ENCODE results near the gene SLC37A1.
"Not testable (repeated sequence)": the region's sequence is repeated elsewhere in the genome, so short reads cannot be mapped to it uniquely, and the experiment has no call there.

Gene SLC37A1

DNA sequence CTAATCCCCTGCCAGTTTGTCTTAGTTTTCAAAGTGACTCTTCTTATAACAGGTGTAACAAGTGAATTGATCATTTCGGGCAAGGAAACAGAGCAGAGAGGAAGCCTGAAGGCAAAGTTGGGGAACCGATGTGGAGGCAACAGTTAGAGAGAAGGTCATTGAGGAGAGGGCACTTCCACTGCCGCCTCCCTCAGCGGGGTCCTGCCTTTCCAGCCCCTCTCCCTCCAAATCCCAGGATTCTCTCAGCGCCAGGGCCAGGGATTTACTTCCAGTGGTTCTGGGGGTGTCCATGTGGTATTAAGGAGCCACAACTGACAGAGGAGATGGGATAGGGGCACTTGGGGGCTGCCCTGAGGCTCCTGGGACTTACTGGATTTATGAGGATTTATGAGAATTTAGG lies 100.1 kb downstream of the SLC37A1 start:
- no peak overlapping the region for H3K4me3 ChIP-seq (replicated peaks; ENCODE audit: insufficient read depth, low read length)
- no peak for DNase-seq (ENCODE audit: low read depth in 1 of 2, low spot score in 1 of 2)
- H3K27me3 ChIP-seq (ENCODE audit: insufficient read depth, poor library complexity, severe bottlenecking) = peaks cover 6% of the 10 kb centered on the region
- H3K27ac ChIP-seq (replicated peaks) = no peak overlapping the region
- TF ChIP-seq REST (IDR thresholded peaks at IDR 0.05; ENCODE audit: insufficient replicate concordance, low read depth) (no peak), GABPA (IDR thresholded peaks at IDR 0.05; ENCODE audit: low read depth) (no peak), POLR2AphosphoS5 (IDR thresholded peaks at IDR 0.05; ENCODE audit: low read depth) (no peak), SPI1 (IDR thresholded peaks at IDR 0.05; ENCODE audit: borderline replicate concordance, low read depth) (no peak)
- TF ChIP-seq, protein P1, sequence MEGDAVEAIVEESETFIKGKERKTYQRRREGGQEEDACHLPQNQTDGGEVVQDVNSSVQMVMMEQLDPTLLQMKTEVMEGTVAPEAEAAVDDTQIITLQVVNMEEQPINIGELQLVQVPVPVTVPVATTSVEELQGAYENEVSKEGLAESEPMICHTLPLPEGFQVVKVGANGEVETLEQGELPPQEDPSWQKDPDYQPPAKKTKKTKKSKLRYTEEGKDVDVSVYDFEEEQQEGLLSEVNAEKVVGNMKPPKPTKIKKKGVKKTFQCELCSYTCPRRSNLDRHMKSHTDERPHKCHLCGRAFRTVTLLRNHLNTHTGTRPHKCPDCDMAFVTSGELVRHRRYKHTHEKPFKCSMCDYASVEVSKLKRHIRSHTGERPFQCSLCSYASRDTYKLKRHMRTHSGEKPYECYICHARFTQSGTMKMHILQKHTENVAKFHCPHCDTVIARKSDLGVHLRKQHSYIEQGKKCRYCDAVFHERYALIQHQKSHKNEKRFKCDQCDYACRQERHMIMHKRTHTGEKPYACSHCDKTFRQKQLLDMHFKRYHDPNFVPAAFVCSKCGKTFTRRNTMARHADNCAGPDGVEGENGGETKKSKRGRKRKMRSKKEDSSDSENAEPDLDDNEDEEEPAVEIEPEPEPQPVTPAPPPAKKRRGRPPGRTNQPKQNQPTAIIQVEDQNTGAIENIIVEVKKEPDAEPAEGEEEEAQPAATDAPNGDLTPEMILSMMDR (IDR thresholded peaks at IDR 0.05; ENCODE audit: insufficient read depth, low read length) = no peak

DNA sequence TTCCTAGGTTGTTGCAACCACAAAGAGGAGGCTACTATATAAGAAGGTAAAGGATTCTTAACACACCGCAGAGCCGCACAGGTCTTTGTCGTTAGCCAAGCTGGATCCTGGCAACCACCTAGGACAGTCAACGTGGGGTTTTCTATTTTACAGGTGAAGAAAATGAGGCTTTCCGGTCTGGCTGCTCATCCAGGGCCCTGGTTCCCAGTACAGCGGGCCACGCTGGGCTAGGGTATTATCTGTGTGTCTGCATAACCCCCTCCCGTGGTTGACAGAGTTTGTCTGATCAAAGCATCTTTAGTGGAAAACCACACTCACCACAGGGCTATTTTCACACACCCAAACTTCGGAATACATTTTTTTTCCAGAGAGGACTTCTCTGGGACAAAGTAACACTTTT lies 100.7 kb downstream of the SLC37A1 start:
- Histone ChIP-seq H3K27me3 (ENCODE audit: insufficient read depth, poor library complexity, severe bottlenecking) (peaks cover 10% of the 10 kb centered on the region), H3K27ac (replicated peaks) (no peak overlapping the region), H3K4me3 (replicated peaks; ENCODE audit: insufficient read depth, low read length) (no peak overlapping the region)
- TF ChIP-seq, protein P1 (IDR thresholded peaks at IDR 0.05; ENCODE audit: insufficient read depth, low read length) = no peak
- TF ChIP-seq POLR2AphosphoS5 (IDR thresholded peaks at IDR 0.05; ENCODE audit: low read depth) = no peak
- no peak for TF ChIP-seq SPI1 (IDR thresholded peaks at IDR 0.05; ENCODE audit: borderline replicate concordance, low read depth)
- TF ChIP-seq REST (IDR thresholded peaks at IDR 0.05; ENCODE audit: insufficient replicate concordance, low read depth) = no peak
- no peak for TF ChIP-seq GABPA (IDR thresholded peaks at IDR 0.05; ENCODE audit: low read depth)
- no peak for DNase-seq (ENCODE audit: low read depth in 1 of 2, low spot score in 1 of 2)

DNA sequence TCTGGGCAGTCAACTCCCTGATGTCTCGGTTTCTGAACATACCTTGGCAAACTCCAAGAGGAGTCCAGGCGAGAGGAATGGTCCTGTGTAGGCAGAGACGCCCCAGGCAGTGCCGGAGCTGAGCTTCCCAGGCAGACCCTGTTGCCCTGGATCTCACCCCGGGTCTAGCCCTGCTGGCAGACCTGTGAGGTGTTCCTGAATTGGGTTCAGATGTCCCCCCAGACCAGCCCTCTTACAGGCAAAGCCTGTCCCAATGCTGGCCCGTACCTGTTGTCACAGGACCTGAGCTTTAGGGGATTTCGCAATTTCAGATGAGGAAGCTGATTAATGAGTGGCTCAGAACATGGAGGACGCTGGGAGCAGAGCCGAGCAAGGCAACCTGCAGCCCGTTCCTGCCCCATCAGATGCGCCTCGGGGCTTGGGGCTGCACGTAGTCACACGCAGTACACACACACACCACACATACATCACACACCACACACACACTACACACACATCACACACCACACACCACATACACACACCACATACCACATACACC lies 101.2 kb downstream of the SLC37A1 start:
- no peak for TF ChIP-seq SPI1 (IDR thresholded peaks at IDR 0.05; ENCODE audit: borderline replicate concordance, low read depth)
- TF ChIP-seq REST (IDR thresholded peaks at IDR 0.05; ENCODE audit: insufficient replicate concordance, low read depth) = no peak
- no peak for TF ChIP-seq POLR2AphosphoS5 (IDR thresholded peaks at IDR 0.05; ENCODE audit: low read depth)
- TF ChIP-seq, protein P1 (IDR thresholded peaks at IDR 0.05; ENCODE audit: insufficient read depth, low read length) = no peak
- TF ChIP-seq GABPA (IDR thresholded peaks at IDR 0.05; ENCODE audit: low read depth) = no peak
- Histone ChIP-seq H3K27ac (replicated peaks) (no peak overlapping the region), H3K4me3 (replicated peaks; ENCODE audit: insufficient read depth, low read length) (no peak overlapping the region), H3K27me3 (ENCODE audit: insufficient read depth, poor library complexity, severe bottlenecking) (peaks cover 10% of the 10 kb centered on the region)
- peak; percentile 45 to 58 for DNase-seq (ENCODE audit: low read depth in 1 of 2, low spot score in 1 of 2)

- not testable (repeated sequence) for H3K27ac ChIP-seq (replicated peaks); H3K27me3 ChIP-seq (ENCODE audit: insufficient read depth, poor library complexity, severe bottlenecking); H3K4me3 ChIP-seq (replicated peaks; ENCODE audit: insufficient read depth, low read length); DNase-seq (ENCODE audit: low read depth in 1 of 2, low spot score in 1 of 2)
Observed at GRCh38 chr21:42615377-42615776, 101.7 kb downstream of the SLC37A1 start.
